ENCODE results near the gene FCHSD2.
"Not testable (repeated sequence)": the region's sequence is repeated elsewhere in the genome, so short reads cannot be mapped to it uniquely, and the experiment has no call there.

The FCHSD2 gene

GRCh38 chr11:73141309-73142127 is 600 bp downstream of the FCHSD2 start:
- FAIRE-seq: no peak
- no peak for DNase-seq (ENCODE audit: insufficient read length, low spot score)
- no peak for TF ChIP-seq CTCF (IDR thresholded peaks at IDR 0.05; ENCODE audit: insufficient read depth, missing control alignments)

GRCh38 chr11:73141031-73141308 is 1.1 kb downstream of the FCHSD2 start:
- no peak for TF ChIP-seq CTCF (IDR thresholded peaks at IDR 0.05; ENCODE audit: insufficient read depth, missing control alignments)
- DNase-seq (ENCODE audit: insufficient read length, low spot score) (no peak), FAIRE-seq (no peak)

- FAIRE-seq (no peak), DNase-seq (ENCODE audit: insufficient read length, low spot score) (no peak)
- no peak for TF ChIP-seq CTCF (IDR thresholded peaks at IDR 0.05; ENCODE audit: insufficient read depth, missing control alignments)
Measured at GRCh38 chr11:73140213-73141030, 1.7 kb downstream of the FCHSD2 start.

GRCh38 chr11:73139476-73140198 is 2.5 kb downstream of the FCHSD2 start:
- DNase-seq (ENCODE audit: insufficient read length, low spot score) (no peak), FAIRE-seq (no peak)
- TF ChIP-seq CTCF (IDR thresholded peaks at IDR 0.05; ENCODE audit: insufficient read depth, missing control alignments): no peak

GRCh38 chr11:73137944-73138274 is 4.2 kb downstream of the FCHSD2 start:
- no peak for FAIRE-seq
- TF ChIP-seq CTCF (IDR thresholded peaks at IDR 0.05; ENCODE audit: insufficient read depth, missing control alignments): no peak
- DNase-seq (ENCODE audit: insufficient read length, low spot score): no peak

- FAIRE-seq: no peak
- TF ChIP-seq CTCF (IDR thresholded peaks at IDR 0.05; ENCODE audit: insufficient read depth, missing control alignments): no peak
Measured at GRCh38 chr11:73137262-73137943, 4.7 kb downstream of the FCHSD2 start.

GRCh38 chr11:73136722-73137121 is 5.4 kb downstream of the FCHSD2 start:
- not testable (repeated sequence) for DNase-seq (ENCODE audit: insufficient read length, low spot score); FAIRE-seq

More at GRCh38 chr11:73137262-73137943, 4.7 kb downstream of the FCHSD2 start:
- no peak for DNase-seq (ENCODE audit: insufficient read length, low spot score)
